Ammon's horn (tissue), 1 donor: Measurements from ENCODE around the gene ERC2.

Experiments used
- DNase-seq: peaks from one replicate; pipeline ENCODE4 v3.0.0-alpha.2; 2016; ENCODE audit warnings: low spot score

Gene ERC2

DNA sequence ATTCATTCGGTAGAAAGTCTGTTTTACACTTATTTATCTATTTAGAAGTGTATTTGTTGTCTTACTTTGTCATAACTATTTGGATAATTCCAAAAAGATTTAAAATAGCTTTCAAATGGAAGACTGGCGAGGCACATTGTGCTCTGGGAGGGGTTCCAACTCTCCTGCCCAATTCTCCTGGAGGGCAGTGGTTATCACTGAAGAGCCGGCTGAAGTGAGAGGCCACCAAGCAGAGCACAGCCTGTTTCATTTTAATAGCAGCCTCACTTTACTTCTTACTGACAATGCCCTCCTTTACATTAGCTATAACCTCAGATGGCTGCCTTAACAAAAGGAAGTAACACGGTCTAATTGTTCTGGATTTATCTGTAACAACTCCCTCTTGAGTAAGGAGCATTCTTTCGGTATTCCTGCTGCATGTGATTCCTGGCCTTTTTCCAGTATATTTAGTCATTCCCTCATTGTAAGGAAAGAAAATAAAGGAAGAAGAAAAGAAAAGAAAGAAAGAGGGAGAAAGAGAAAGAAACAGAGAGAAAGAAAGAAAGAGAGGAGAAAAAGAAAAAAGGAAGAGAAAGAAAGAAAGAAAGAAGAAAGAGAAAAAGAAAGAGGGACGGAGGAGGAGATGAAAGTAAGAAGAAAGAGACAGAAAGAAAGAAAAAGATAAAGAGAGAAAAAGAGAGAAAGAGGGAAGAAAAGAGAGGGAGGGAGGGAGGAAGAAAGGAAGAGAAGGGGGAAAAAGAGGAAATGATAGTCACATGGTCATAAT is 641.4 kb downstream of the ERC2 start:
- no peak for DNase-seq

DNA sequence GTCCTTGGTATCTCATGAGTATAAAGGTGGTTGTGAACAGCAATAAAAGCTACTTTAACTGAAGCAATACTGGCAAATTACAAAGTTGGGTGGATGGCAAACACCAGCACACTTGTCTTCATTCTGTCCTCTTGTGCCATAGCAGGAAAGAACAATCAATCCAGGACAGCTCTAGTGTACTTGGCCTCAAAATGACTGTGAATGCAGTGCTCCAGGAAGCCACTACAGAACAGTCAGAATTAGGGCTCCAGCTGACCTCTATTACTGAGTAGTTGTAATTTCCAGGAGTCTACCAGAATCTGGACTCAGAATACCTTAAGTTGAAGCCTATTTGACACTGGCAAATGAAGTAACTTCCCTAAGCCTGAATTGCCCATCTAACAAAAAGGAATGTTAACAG is 642.2 kb downstream of the ERC2 start:
- no peak for DNase-seq

DNA sequence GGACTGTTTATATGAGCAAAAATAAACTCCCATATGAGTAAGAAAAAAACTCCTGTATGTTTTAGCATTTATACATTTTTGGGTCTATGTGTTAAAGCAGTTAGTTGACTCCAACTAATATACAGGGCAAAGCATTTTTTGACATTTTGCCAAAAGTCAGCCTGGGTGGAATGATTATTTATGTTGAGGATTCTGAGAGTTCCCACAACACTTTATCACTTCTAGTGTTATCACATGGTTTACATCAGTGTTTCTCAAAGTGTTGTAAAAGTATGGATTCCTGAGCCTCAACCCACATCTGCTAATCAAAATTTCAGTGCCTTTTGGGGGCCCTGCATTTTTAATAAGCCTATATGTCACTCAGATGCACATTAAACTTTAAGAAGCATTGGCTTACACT is 643.9 kb downstream of the ERC2 start:
- DNase-seq = no peak

DNA sequence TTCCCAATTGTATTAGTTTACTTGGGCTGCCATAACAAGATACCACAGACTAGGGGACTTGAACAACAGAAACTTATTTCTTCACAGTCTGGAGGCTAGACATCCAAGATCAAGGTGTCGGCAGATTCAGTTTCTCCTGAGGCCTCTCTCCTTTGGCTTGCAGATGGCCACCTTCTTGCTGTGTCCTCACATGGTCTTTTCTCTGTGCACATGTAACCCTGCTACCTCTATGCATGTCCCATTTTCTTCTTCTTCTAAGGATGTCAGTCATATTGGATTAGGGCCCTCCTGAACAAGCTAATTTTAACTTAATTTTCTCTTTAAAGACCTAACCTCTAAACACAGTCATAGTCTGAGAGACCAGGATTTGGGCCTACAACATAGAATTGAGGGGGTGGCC is 644.4 kb downstream of the ERC2 start:
- no peak for DNase-seq

DNA sequence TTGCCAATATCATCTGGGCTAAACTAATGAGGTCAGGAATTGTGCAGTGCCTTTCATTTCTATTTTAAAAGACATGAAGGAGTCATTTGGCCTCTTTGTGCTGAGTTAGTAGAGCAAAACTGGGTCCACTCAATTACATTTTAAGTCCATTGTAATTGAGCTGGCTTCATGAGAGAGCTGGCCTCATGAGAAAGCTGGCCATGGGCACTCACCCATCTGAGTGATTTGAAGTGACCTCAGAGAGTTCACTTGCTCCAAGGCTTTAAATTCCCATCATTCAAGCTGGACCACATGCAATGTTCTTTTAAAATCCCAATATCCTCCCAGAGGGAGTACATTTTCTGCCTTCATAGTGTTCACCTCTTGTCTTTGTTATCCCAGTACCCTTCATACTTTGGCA is 645.3 kb downstream of the ERC2 start:
- DNase-seq = no peak

DNA sequence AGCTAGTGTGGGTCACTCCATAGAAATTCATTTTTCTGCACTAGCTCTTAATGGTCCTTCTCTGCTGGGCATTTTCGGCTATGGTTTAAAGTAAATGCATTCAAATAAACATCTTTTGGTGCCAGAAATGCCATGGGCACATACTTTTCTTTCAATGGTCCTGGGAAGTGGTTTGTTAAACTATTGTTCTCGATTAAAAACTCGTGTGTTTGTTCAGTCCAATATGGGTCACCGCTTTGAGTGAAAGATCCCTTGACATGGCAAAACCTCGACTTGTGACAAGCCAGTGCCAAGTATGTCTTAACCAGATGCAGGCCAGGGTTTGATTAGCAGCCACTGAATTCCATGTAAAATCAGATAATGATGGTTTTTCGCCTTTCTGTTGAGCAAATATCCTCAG is 649.3 kb downstream of the ERC2 start:
- DNase-seq = no peak

DNA sequence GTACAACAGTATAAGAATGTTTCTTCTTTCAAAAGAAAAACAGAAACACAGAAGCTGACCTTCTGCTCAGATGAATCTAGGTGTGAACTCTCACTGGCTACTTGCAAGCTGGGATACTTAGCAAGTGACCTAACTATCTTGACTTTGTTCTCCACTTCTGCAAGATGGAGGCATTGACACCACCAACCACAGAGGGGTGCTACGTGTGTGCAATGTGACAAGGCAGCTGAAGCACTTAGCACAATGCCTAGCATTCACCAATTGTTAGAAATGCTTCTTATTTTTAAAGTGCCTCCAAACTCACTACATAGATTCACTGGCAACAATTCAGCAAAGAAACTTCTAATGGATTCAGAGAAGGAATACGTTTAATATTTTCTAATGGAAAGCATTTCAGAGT is 649.8 kb downstream of the ERC2 start:
- peak; percentile 73 for DNase-seq

DNA sequence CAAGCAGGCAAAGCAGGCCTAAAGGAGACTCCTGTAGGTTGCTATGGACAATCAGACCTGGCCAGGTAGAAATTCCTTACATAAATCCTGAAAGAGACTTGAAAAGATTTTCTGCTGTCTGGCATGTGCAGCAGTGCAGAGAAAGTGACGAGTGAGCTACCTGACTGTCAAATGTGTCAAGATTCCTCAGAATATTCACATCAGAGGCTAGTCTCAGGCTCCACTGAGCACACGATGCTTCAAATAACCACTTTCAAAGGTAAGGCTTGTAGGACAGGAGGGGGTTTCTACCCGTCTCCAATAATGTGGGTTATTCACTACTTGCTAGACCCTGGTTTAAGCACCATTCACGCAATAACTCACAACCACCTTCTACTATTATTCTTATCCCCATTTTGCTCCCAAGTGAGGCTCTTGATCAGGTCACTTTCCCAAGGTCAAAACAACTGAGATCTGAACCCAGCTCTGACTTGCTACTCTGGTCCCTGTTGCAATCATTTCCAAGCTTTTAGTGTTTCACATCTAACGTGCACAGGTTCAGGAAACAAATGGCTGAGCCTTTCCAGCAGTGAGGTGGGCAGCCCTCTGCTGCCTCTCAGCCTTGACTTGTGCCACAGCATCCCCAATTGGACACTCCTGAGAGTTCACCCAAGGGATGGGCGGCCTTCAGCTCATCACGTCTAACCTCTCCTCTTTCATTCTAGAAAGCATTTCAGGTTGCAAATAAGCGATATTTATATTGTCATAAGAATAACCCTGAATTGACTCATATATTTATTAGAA is 651.3 kb downstream of the ERC2 start:
- DNase-seq = no peak

DNA sequence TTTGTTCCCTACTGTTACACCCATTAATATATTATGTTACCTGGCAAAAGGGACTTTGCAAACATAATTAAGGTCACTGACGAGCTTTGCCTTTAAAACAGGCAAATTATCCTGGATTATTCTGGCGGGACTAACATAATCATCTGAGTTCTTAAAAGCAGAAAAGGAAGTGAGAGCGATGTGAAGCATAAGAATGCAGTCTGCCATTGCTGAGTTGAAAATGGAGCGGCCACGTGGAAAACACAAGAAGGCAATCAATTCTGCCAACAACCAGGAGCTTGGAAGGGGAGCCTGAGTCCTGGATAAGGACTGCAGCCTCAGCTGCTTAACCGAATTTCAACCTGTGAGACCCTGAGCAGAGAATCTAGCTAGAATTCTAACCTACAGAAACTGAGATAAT is 653.0 kb downstream of the ERC2 start:
- no peak for DNase-seq

DNA sequence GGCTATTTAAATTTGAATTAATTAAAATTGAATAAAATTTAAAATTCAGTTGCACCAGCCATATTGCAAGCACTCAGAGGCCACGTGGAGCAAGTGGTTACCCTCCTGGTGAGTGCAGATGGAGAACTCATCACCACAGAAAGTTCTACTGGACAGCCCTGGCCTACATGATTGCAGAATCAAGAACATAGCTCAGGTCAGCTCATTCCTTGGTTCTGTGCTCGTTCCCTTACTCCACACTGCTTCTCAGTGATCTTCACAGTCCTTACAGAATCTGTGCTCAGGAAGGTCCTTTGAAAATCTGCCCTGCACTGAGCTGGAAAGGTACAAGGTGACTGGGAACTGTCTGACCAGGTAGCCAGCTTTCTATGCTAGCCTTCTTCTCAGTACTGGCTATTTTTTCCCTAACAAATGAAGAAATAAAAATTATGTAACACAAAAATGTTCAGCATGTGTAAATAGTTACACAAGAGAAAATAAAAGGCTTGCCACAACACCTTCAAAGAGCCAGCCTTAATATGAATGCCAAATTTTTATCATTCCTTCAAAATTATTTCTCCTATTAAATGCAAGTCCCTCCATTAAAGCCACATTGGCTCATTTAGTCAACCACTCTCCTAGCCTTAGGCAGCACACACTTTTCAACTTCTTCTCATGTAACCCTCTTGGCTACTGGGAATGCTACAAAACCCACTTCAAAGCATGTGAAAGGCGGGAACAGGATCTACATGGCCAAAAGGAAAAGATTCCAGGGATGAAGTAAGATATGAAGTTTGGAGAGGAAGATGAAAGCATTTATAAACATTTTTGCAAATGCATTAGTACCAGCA is 654.8 kb downstream of the ERC2 start:
- DNase-seq = no peak

DNA sequence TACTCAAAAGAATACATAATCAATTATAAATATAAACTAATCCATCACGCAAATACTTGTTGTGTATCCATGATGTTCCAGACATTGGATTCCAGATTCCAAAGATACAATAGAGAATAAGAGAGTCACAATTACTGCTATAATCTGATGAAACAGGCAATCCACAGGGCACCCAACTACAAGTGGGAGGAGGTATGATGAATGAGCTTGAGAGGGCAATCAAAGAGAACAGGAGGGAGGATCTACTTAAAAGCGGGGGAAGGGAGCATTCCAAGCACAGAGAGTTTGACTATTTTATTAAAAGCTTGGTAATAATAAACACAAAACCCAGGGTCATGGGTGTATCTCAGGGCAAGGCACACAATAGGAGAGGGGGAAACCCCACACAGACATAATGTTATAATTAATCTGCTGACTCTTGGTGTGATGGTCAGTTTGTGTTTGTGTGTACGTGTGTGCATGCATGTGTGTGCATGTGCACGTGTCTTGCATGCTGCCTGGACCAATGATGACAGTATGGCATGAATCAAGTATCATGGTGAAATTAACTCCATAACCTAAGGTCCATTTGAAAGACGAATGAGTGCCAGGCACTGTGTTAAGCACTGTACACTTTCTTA is 655.8 kb downstream of the ERC2 start:
- no peak for DNase-seq

DNA sequence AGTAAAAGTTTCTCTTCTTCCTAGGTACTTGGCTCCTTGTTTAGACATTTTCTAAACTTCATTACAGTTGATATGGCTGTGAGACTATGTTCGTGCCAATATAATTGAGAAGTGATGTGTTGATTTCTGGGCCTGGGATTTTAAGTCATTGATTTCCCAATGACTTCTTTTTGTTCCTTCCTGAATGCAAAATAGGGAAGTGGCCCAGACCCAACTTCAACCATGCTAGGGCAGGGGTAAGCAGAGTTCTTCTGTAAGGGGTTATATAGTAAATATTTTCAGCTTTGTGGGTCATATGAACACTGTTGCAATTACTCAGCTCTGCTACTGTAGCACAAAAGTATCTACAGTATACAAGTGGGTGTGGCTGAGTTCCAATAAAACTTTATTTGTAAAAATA is 661.1 kb downstream of the ERC2 start:
- DNase-seq = no peak

DNA sequence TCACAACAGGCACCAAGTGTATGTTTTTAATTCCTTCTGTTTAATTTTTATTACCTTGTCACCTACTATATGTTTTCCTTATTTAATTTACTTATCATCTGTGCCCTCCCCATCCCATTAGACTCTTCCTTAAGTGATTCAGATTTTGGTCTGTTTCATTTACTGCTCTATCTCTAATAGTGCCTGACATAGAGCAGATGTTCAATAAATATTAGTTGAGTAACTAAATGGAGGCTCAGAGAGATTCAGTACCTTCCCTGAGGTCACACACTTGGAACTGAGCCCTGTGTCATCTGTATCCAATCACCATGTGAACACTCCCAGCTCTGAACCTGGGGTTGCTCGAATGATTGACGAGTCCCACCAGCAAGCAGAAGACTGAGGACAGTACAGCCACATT is 663.1 kb downstream of the ERC2 start:
- no peak for DNase-seq

DNA sequence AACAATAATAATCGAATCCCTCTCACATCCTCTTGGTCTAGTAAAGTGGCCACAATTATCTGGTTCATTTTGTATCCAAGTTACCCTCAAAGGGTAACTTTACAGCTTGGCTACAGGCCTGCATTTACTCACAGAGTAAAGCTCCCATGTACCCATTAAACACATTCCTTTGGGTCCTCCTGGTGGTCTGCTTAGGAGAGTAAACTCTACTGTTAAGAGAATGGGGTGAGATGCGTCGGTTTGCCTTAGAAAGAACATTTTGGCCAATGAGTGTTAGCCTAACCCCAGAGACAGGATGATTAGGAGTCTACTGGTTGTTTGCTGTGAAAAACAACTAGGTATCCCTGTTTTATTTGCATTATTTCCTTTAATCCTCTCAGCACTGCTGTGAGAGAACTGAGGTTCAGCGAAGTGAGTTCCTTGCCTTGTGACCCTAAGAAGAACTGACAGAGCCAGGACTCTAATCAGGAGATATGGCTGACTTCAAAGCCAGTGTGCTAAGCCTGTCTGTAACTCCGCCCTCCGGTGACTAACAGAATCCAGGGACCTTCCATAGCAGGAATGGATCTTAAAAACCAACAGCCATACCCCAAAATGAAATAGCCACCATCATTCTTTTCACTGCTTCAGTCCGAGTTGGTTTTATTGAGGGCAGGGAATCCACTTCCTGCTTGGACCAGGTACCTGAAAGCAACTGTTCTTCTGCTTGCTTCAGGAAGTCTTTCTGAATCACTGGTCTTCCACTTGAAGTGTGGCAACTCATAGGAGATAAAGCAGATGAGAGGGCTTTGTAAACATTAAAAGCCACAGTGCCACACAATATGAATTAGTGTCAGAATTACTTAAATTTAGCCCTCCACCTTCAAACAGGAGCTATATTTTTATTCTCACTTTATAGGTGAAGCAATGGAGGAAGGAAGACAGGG is 663.8 kb downstream of the ERC2 start:
- no peak for DNase-seq

DNA sequence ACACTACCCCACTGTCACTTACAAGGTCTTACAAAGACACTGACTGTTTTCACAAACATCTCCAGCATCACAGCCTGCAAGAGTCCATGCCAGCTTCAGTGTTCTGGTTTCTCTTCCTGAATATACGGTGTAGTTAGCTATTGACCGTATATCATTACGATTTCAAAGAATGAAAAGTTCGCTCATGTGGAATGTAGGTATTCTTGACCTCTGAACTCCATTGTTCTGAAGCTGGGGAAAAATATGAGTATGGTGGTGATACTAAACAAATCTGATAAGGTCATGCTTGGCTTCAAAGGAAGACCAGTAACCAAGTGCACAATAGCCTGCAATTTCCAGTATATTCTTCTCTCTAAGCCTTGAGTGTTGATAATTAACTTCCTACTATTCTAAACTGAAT is 665.5 kb downstream of the ERC2 start:
- no peak for DNase-seq

DNA sequence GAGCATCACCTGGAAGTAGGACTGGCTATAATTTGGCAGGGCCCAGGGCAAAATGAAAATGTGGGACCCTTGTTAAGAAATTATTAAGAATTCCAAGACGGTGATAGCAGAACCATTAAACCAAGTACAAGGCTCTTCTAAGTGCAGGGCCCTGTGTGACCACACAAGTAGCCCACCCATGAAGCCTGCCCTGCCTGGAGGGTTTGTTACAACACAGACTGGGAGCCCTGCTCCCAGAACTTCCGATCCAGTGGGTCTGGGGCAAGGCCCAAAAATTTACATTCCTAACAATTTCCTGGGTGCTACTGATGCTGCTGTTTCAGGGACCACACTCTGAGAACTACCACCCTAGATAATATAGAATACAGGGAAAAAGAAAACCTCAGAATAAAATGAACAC is 666.6 kb downstream of the ERC2 start:
- DNase-seq = no peak

DNA sequence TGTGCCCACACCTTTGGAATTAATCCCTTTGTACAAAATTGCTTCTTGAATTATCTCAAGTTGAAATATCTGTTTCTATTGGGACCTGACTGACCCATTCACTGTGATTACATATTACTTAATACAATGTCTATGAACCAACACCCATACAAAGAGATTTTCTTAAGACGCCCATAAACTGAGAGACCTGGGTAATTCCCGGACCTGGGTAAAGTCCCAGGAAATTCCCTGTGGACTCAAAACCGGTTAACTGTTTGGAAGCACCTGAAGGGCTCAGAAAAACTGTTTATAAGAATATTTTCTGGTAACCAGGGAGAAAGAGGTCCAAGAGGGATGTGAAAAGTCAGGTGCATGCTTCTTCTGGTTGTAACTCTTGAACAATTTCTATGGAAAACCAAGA is 667.2 kb downstream of the ERC2 start:
- no peak for DNase-seq

DNA sequence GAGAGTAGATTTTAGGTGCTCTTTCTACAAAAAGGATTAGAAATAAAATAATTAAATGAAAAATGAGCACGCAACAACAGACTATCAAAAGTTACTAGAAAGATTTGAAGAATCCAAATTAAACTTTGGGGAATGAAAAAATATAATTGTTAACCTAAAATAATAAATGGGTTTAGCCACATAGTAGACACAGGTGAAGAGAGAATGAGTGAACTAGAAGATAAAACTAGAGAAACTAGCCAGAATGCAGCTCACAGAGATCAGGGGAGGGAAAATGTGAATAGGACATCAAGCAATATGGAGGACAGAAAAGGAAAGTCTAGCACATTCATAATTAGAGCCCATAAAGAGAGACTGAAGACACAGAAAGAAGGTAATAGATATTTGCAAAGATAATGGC is 670.5 kb downstream of the ERC2 start:
- DNase-seq = no peak

DNA sequence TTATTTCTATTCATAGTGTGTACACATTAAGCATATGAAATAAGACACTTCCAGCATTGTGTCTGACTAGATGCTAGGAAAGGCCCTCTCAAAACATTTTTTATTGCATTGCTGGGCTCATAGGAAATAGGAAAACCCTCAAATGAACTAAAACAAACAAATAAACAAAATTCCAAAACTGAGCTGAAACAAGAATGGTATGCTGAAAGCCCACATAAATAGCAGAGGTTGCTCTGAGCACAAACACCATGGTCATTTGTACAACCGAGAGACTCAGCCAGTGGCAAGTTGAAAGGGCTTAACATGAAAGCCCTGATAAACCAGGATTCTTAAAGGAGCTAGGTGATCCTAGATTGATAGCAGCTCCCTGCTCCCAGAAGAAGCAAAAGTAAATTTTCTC is 671.2 kb downstream of the ERC2 start:
- no peak for DNase-seq

DNA sequence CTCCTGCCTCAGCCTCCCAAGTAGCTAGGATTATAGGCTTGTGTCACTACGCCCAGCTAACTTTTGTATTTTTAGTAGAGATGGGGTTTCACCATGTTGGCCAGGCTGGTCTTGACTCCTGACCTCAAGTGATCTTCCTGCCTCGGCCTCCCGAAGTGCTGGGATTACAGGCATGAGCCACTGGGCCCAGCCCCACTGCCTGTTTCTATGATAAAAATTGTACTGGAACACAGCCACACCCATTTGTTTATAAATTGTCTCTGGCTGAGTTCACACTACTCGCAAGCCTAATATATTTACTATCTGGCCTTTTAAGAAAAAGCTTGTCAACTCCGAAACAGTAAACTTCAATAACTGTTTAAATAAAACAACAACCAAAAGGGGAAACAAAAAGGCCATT is 671.7 kb downstream of the ERC2 start:
- DNase-seq = no peak

DNA sequence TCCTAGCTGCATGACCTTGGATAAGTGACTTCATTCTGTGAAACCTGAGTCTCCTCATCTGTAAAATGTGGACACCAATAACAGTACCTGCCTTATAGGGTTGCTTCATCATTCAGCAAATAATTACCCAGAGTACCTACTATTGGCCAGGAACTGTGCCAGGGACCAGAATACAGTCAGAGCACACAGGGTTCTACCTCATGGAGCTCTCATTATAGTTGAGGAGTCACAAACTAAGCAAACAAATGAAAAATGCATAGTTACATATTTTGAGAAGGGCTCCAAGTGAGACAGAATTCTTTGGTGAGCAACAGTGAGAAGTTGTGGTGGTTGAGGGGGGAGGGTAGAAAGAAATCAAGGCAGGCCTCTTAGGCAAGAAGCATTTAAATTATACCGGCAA is 672.5 kb downstream of the ERC2 start:
- no peak for DNase-seq
